Measurements from ENCODE around the gene IGFBP4. TPM values are rescaled to one million over a fixed set of nuclear protein-coding genes. Genes with fewer than 3 reads are reported as not detected.

IGFBP4 gene
- total and polyA plus RNA-seq, 10 donors, result 49.3 to 537 (median 307) TPM

GRCh38 chr17:40484285-40484972 is 41.2 kb downstream of the IGFBP4 start:
- no peaks in the 10 kb centered on the region for H3K27me3 ChIP-seq (replicated peaks in 1 of 7)
- H3K27ac ChIP-seq, result peak overlapping the region in 2 of 8 donors; percentile 61 to 77
- DNase-seq, result no peak
- intact Hi-C loops (cut with DNase I; ENCODE audit: low total_unique reads), result no loop called here
- no peaks in the 10 kb centered on the region for H3K36me3 ChIP-seq
- H3K4me1 ChIP-seq, result peaks cover 14 to 45% (median 26%) of the 10 kb centered on the region in 6 donors
- H3K9me3 ChIP-seq, result no peaks in the 10 kb centered on the region
- WGBS, 5 donors, result 77 to 92% (median 87%) methylated on average over 10 to 18 of the region's 18 CpGs
- TF ChIP-seq POLR2AphosphoS5 (IDR thresholded peaks at IDR 0.05) (no peak), POLR2A (IDR thresholded peaks at IDR 0.05) (no peak), CTCF (IDR thresholded peaks at IDR 0.05 in 8 of 11, conservative IDR thresholded peaks at IDR 0.05 in 3 of 11) (no peak)
- H3K4me3 ChIP-seq, result no peak overlapping the region

- peak overlapping the region in 7 of 8 donors; percentile 46 to 77 (median 57) for H3K27ac ChIP-seq
- intact Hi-C loops (cut with DNase I; ENCODE audit: low total_unique reads), result no loop called here
Observed at GRCh38 chr17:40484973-40485530, 41.8 kb downstream of the IGFBP4 start.

DNA sequence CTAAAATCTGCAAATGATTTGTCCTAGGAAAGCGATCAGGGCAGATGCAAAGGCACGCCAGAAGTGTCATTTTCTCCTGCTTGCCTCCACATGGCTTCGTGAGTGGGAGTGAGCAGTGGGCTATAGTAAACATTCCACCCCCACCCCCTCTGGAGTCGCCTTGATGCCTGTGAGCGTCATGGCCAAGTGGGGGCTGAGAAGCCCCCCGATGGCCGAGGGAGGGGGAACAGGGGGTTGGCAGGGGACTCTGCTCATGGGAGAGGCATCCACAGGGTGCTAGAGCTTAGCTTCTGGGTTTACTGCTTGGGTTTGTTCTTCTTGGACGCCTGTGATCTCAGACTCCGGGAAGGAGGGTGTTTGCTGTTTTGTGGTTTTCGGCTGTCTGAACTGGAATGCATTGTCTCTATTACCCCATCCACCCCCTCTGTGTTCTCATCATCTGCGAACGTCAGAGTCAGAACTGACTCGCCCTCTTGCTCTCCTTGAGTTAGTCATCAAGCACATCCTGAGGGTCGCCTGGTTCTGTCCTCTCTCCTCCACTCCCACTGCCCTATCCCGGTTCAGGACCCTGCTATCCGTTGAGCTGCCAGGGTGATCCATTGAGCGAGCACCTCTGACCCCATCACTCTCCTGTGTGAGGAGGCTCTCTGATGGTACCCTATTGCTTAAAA is 42.7 kb downstream of the IGFBP4 start:
- WGBS, 5 donors, result 60 to 69% (median 64%) methylated on average over 16 to 17 of the region's 17 CpGs
- H3K27ac ChIP-seq, result peak overlapping the region in 7 of 8 donors; percentile 46 to 77 (median 57)
- intact Hi-C loops (cut with DNase I; ENCODE audit: low total_unique reads), result no loop called here
- TF ChIP-seq POLR2A (IDR thresholded peaks at IDR 0.05) (no peak), POLR2AphosphoS5 (IDR thresholded peaks at IDR 0.05) (peak; percentile 26 to 44 (median 30)), CTCF (IDR thresholded peaks at IDR 0.05 in 8 of 11, conservative IDR thresholded peaks at IDR 0.05 in 3 of 11) (no peak)
- no peaks in the 10 kb centered on the region for H3K27me3 ChIP-seq (replicated peaks in 1 of 7)
- no peaks in the 10 kb centered on the region for H3K9me3 ChIP-seq
- no peaks in the 10 kb centered on the region for H3K36me3 ChIP-seq
- no peak for DNase-seq
- no peak overlapping the region for H3K4me3 ChIP-seq
- H3K4me1 ChIP-seq, result peaks cover 12 to 45% (median 26%) of the 10 kb centered on the region in 6 donors

More at GRCh38 chr17:40484973-40485530, 41.8 kb downstream of the IGFBP4 start:
- Histone ChIP-seq H3K36me3 (no peaks in the 10 kb centered on the region), H3K9me3 (no peaks in the 10 kb centered on the region), H3K4me3 (no peak overlapping the region), H3K27me3 (replicated peaks in 1 of 7) (no peaks in the 10 kb centered on the region), H3K4me1 (peaks cover 10 to 45% (median 26%) of the 10 kb centered on the region in 6 donors)
- 74 to 86% (median 82%) methylated on average over 7 of the region's 7 CpGs for WGBS, 5 donors
- TF ChIP-seq CTCF (IDR thresholded peaks at IDR 0.05 in 8 of 11, conservative IDR thresholded peaks at IDR 0.05 in 3 of 11), result no peak
- no peak for TF ChIP-seq POLR2AphosphoS5 (IDR thresholded peaks at IDR 0.05)
- TF ChIP-seq POLR2A (IDR thresholded peaks at IDR 0.05), result no peak
- DNase-seq, result no peak

All from spleen (tissue), 11 donors.